GM12891 (cell line): Measurements from ENCODE around the gene PRR23E.

Source experiments
- DNase-seq: peaks from one replicate; pipeline ENCODE4 v3.0.0; 2011; ENCODE audit warnings: low spot score; ENCODE audit not compliant: insufficient read length
- FAIRE-seq: peaks from 2 replicates; lab custom pipeline; 2011; peaks lifted over from hg19 to GRCh38; lab: Jason Lieb, UNC
- PAX5 ChIP-seq: IDR thresholded peaks from 2 replicates; pipeline ENCODE4 v1.6.1; 2011; ENCODE audit warnings: low read length, moderate library complexity, mild to moderate bottlenecking; ENCODE audit not compliant: insufficient read depth, severe bottlenecking
- POLR2A ChIP-seq: IDR thresholded peaks from 2 replicates; pipeline ENCODE4 v1.6.1; 2011; ENCODE audit warnings: low read depth, low read length, control low read depth
- POLR2AphosphoS5 ChIP-seq: IDR thresholded peaks from 2 replicates; pipeline ENCODE4 v1.6.1; 2011; ENCODE audit warnings: low read depth, low read length, control low read depth
- POU2F2 ChIP-seq: IDR thresholded peaks from 2 replicates; pipeline ENCODE4 v1.6.1; 2011; ENCODE audit warnings: low read depth, mild to moderate bottlenecking, control low read depth, low read length, moderate library complexity
- SPI1 ChIP-seq: IDR thresholded peaks from 2 replicates; pipeline ENCODE4 v1.6.1; 2011; ENCODE audit warnings: low read depth, low read length, control low read depth
- TAF1 ChIP-seq: IDR thresholded peaks from 2 replicates; pipeline ENCODE4 v1.6.1; 2011; ENCODE audit warnings: low read depth, low read length, control low read depth

The PRR23E gene

DNA sequence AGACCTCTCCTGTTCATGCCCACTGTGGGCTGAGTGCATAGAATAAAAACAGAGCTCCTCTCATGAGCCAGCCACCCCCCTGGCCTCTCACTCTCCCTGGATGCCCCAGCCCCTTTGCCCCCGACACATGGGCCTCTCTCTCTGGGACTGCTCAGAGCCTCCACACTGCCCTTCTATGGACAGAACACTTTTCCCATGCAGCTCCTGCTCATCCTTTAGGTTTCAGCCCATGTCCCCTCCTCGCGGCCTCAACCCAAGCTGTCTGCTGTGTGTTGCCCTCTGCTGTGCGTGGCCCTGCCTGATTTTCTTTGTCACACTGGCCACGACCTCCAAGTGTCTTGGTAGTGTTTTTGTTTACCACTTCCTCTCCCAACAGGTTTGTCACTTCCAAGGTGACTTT, 20.7 kb upstream of the PRR23E start:
- DNase-seq: no peak
- FAIRE-seq: no peak
- TF ChIP-seq SPI1: no peak
- TF ChIP-seq POU2F2: no peak
- no peak for TF ChIP-seq POLR2AphosphoS5
- TF ChIP-seq POLR2A: no peak
- no peak for TF ChIP-seq TAF1
- no peak for TF ChIP-seq PAX5

- TF ChIP-seq POLR2A: no peak
- no peak for TF ChIP-seq POU2F2
- no peak for TF ChIP-seq POLR2AphosphoS5
- FAIRE-seq (no peak), DNase-seq (no peak)
Measured at GRCh38 chr3:127172781-127173515, 20.0 kb upstream of the PRR23E start.

DNA sequence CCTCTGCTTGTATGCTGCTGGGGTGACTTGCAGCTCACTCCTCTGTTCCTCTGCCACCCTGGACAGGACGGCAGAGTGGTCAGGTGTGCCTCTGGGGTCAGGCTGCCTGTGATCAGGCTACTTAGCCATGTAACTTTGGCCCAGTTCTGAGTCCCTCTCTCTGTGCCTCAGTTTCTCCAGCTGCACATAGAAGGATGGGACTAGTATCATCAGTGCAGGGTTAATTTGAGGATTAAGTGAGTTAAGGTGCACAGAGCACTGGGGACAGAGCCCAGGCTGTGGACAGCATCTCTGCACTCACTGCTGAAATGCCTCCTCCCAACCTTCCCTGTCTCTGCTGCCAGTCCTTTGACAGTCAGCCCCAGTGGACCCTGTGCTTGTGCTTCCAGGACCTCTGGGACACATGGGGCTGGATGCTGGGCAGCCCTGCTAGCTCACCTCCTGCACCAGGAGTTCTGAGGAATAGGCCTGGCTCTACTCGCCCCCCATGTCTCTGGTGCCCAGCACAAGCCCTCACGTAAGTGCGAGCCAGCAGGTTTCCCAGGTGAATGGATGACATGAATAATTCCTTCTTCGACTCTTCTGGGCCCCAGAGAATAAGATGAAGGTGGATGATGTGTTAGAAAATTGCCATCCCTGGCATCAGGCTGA, 19.3 kb upstream of the PRR23E start:
- TF ChIP-seq TAF1: no peak
- TF ChIP-seq PAX5: no peak
- no peak for TF ChIP-seq POLR2AphosphoS5
- no peak for TF ChIP-seq SPI1
- no peak for TF ChIP-seq POLR2A
- TF ChIP-seq POU2F2: no peak
- DNase-seq (no peak), FAIRE-seq (no peak)

- no peak for FAIRE-seq
- no peak for DNase-seq
- TF ChIP-seq POU2F2 (no peak), PAX5 (no peak), POLR2AphosphoS5 (no peak), POLR2A (no peak), TAF1 (no peak), SPI1 (no peak)
Measured at GRCh38 chr3:127174284-127174683, 18.6 kb upstream of the PRR23E start.

DNA sequence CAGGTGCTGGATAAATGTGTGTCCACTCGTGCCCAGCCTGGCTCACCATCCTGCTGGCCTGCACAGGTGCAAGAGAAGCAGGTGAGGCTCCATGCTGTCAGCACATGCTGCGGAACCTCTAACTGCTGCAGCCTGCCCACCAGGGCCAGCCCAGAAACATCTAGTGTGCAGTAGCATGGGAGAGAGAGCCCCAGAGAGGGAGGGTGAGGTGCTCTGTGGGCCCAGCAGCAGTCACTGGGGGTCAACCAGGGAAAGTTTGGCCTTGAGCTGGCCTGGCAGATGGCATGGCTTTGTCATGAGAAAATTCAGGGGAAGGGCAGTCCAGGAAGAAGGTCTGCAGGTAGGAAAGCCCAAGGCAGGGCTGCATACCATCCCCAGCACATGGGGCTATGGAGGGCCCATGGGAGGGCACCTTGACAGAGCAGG, 18.2 kb upstream of the PRR23E start:
- FAIRE-seq (no peak), DNase-seq (no peak)
- TF ChIP-seq POLR2A (no peak), PAX5 (no peak), POU2F2 (no peak), SPI1 (no peak), POLR2AphosphoS5 (no peak), TAF1 (no peak)

DNA sequence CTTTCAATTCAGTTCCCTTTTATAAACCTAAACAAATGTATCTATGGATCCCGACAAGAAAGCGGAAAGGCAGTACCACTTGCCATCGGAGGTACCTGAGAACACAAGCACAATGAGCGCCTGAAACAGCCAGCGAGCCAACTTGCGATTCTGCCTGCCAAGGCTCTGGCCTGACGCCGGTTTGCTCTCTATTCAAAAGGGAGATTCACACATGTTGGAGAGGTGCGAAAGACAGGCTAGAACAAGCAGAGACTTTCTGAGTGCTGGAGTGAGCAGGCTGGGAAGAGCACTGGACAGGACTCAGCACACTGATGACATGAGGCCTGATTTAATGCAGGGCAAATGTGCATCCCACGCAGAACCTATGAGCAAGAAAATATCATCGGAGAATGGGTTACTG, 17.7 kb upstream of the PRR23E start:
- FAIRE-seq: no peak

GRCh38 chr3:127177226-127177625, 15.7 kb upstream of the PRR23E start:
- no peak for FAIRE-seq
- no peak for TF ChIP-seq TAF1
- no peak for TF ChIP-seq POLR2A
- no peak for TF ChIP-seq PAX5
- no peak for TF ChIP-seq SPI1
- DNase-seq: no peak

More for the DNA sequence above, 17.7 kb upstream of the PRR23E start:
- TF ChIP-seq TAF1 (no peak), PAX5 (no peak), POLR2AphosphoS5 (no peak), POU2F2 (no peak), POLR2A (no peak), SPI1 (no peak)
- DNase-seq: no peak

GRCh38 chr3:127180859-127181258, 12.1 kb upstream of the PRR23E start:
- no peak for FAIRE-seq
- DNase-seq: no peak
- TF ChIP-seq PAX5 (no peak), POLR2A (no peak), POU2F2 (no peak), TAF1 (no peak), SPI1 (no peak), POLR2AphosphoS5 (no peak)

DNA sequence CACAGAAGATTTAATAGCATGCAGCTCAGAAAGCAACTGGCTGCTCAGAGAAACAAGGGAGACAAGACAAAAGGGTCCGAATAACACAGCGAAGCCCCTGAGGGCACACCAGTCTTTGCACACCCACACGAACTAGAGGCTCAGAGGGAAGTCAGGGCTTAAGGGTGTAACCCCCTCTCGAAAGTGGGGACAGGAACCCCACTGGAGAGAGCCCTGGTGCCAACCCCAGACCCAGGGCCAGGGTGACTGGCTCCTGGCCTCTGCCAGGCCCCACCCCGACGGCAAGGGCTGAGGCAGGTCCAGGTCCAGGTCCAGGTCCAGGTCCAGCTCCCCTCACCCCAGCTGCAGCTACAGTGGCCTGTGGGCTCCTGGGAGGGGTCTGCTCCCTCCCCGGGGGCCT, 10.5 kb upstream of the PRR23E start:
- DNase-seq (no peak), FAIRE-seq (no peak)
- TF ChIP-seq TAF1: no peak
- TF ChIP-seq PAX5: no peak
- no peak for TF ChIP-seq POLR2AphosphoS5
- TF ChIP-seq POLR2A: no peak
- TF ChIP-seq SPI1: no peak
- TF ChIP-seq POU2F2: no peak

DNA sequence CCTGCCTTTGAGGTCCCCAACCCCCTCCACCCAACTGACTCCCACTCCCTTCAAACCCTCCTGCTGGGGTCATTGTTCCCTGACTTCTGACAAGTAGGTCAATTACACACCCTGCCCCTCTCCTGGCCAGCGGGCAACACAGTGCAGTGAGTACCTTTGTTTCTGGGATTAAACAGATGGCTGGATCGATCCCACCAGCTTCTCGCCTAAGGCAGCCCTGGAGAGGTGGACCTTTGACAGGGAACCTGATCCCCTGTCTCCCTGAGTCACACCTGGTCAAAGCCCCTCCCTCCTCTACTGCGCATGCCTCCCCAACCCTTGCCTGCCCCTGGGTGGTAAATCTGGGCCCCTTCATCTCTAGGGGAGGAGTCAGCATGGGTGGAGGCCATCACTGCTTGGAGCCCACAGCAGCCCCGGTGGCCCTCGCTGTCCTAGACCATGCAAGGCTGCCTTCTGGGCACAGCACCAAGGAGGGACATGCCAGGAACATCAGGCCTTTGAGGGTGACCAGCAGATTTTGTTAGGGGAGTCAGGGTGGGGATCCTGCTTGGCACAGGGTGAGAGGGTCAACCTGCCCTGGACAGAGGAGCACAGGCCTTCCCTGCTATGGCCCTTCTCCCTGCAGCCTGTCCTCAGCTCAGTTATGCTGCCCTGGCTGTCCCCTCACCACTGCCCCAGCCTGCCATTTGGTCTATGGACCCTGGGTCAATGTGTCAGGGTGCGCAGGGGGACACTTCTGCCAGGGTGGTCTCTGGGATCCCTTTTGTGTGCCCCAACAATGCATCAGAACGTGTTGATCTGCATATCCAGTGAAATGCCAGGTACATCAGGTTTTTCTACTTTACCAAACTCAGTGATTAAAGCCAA, 9.8 kb upstream of the PRR23E start:
- TF ChIP-seq SPI1 (no peak), PAX5 (no peak), POU2F2 (no peak), POLR2A (no peak), POLR2AphosphoS5 (no peak)
- DNase-seq (no peak), FAIRE-seq (no peak)
